Neural cell (in vitro differentiated cells): Measurements from ENCODE around the gene RAB34. TPM values are rescaled to one million over a fixed set of nuclear protein-coding genes. Genes with fewer than 3 reads are reported as not detected.

ENCODE experiments used
- H2AFZ ChIP-seq: fragments of 200-600, 300-800 bp; sonication (generic), shearing (Covaris generic); 2 replicates; pipeline ENCODE4 v1.6.0; 2014; ENCODE audit warnings: low read depth, mild to moderate bottlenecking, antibody characterized with exemption, low read length, moderate library complexity
- H3F3A ChIP-seq: fragments of 200-600 bp; shearing (Covaris generic); 2 replicates; pipeline ENCODE4 v1.6.1; 2016; ENCODE audit warnings: mild to moderate bottlenecking, moderate library complexity, mixed read lengths, antibody characterized with exemption, low read length; ENCODE audit not compliant: insufficient read depth, poor library complexity, severe bottlenecking
- H3K27ac ChIP-seq: fragments of 200-600, 300-800 bp; sonication (generic), shearing (Covaris generic); 2 replicates; pipeline ENCODE4 v1.5.1; 2014; ENCODE audit warnings: mild to moderate bottlenecking, low read length, moderate library complexity
- H3K27me3 ChIP-seq: fragments of 300-800, 200-600 bp; sonication (generic), shearing (Covaris generic); 2 replicates; pipeline ENCODE4 v1.6.0; 2014; ENCODE audit warnings: mild to moderate bottlenecking, low read depth, low read length, moderate library complexity; ENCODE audit not compliant: insufficient read depth
- H3K36me3 ChIP-seq: fragments of 300-800, 200-600 bp; sonication (generic), shearing (Covaris generic); 2 replicates; pipeline ENCODE4 v1.5.1; 2014; ENCODE audit warnings: mild to moderate bottlenecking, antibody characterized with exemption, low read length, moderate library complexity; ENCODE audit not compliant: insufficient read depth
- H3K4me2 ChIP-seq: fragments of 300-800, 200-600 bp; sonication (generic), shearing (Covaris generic); 2 replicates; pipeline ENCODE4 v1.6.0; 2014; ENCODE audit warnings: mild to moderate bottlenecking, low read length
- H3K4me3 ChIP-seq: fragments of 300-800, 200-600 bp; sonication (generic), shearing (Covaris generic); 2 replicates; pipeline ENCODE4 v1.5.1; 2014; ENCODE audit warnings: mild to moderate bottlenecking, low read length, moderate library complexity
- H3K79me2 ChIP-seq: fragments of 200-600 bp; shearing (Covaris generic); replicated peaks from 2 replicates; pipeline ENCODE4 v1.6.0; 2014; ENCODE audit warnings: mild to moderate bottlenecking, low read length, moderate library complexity; ENCODE audit not compliant: insufficient read depth
- H3K9ac ChIP-seq: fragments of 300-800, 200-600 bp; sonication (generic), shearing (Covaris generic); 2 replicates; pipeline ENCODE4 v1.6.1; 2016; ENCODE audit warnings: mild to moderate bottlenecking, low read length, mixed read lengths
- H3K9me2 ChIP-seq: fragments of 200-600 bp; shearing (Covaris generic); 2 replicates; pipeline ENCODE4 v1.6.1; 2016; ENCODE audit warnings: mild to moderate bottlenecking, low read length, mixed read lengths; ENCODE audit not compliant: insufficient read depth
- H3K9me3 ChIP-seq: fragments of 200-600, 300-800 bp; sonication (generic), shearing (Covaris generic); 2 replicates; pipeline ENCODE4 v1.6.1; 2016; ENCODE audit warnings: mild to moderate bottlenecking, mixed run types, low read length, moderate library complexity, mixed read lengths
- H4K20me1 ChIP-seq: fragments of 200-600 bp; shearing (Covaris generic); 2 replicates; pipeline ENCODE4 v1.6.1; 2016; ENCODE audit warnings: mild to moderate bottlenecking, mixed run types; ENCODE audit not compliant: insufficient read depth
- CTCF ChIP-seq: fragments of 450-650 bp; IDR thresholded peaks from 2 replicates; pipeline ENCODE4 v1.5.1; 2014; ENCODE audit warnings: antibody characterized with exemption, mild to moderate bottlenecking, moderate library complexity; ENCODE audit not compliant: poor library complexity, severe bottlenecking
- EP300 ChIP-seq: fragments of 450-650 bp; conservative IDR thresholded peaks from 2 replicates; pipeline ENCODE4 v1.6.1; 2014; ENCODE audit warnings: antibody characterized with exemption, mild to moderate bottlenecking, moderate library complexity; ENCODE audit not compliant: poor library complexity, severe bottlenecking
- EZH2 ChIP-seq: fragments of 200-600, 300-800 bp; shearing (Covaris generic), sonication (generic); IDR thresholded peaks from 2 replicates; pipeline ENCODE4 v1.6.1; 2014; ENCODE audit warnings: antibody characterized with exemption, low read length, borderline replicate concordance, mild to moderate bottlenecking; ENCODE audit not compliant: insufficient read depth, poor library complexity, severe bottlenecking
- MXI1 ChIP-seq: fragments of 450-650 bp; conservative IDR thresholded peaks from 2 replicates; pipeline ENCODE4 v1.6.1; 2014; ENCODE audit warnings: antibody characterized with exemption, mild to moderate bottlenecking; ENCODE audit not compliant: poor library complexity, severe bottlenecking
- POLR2AphosphoS5 ChIP-seq: IDR thresholded peaks from 2 replicates; pipeline ENCODE4 v1.6.1; 2012
- RAD21 ChIP-seq: fragments of 450-650 bp; conservative IDR thresholded peaks from 2 replicates; pipeline ENCODE4 v1.6.1; 2014; ENCODE audit warnings: antibody characterized with exemption, mild to moderate bottlenecking, moderate library complexity
- REST ChIP-seq: IDR thresholded peaks from 2 replicates; pipeline ENCODE4 v1.6.1; 2012; ENCODE audit warnings: borderline replicate concordance
- SMC3 ChIP-seq: fragments of 450-650 bp; conservative IDR thresholded peaks from 2 replicates; pipeline ENCODE4 v1.6.1; 2014; ENCODE audit warnings: antibody characterized with exemption, mild to moderate bottlenecking, moderate library complexity; ENCODE audit not compliant: poor library complexity
- TAF1 ChIP-seq: IDR thresholded peaks from 2 replicates; pipeline ENCODE4 v1.6.1; 2012; ENCODE audit warnings: low read depth
- polyA plus RNA-seq: library from polyadenylated mRNA; depleted of rRNA; stranded (reverse); fragments of >200 nt; gene quantifications from 2 replicates; pipeline ENCODE4 v1.2.3, GENCODE V29; 2014

RAB34 gene
- polyA plus RNA-seq, 1 donor from 2014 or later = 9.3 TPM

- Histone ChIP-seq H3K36me3 (no peaks in the 10 kb centered on the region), H3K9me2 (no peaks in the 10 kb centered on the region), H2AFZ (no peak within 1 kb of the TSS), H3K27ac (no peak within 1 kb of the TSS), H4K20me1 (no peaks in the 10 kb centered on the region), H3K9ac (peak within 1 kb of the TSS; percentile 42), H3K27me3 (peaks cover 4% of the 10 kb centered on the region), H3K4me2 (peak within 1 kb of the TSS; percentile 94), H3K79me2 (peaks cover 5% of the 10 kb centered on the region), H3F3A (no peaks in the 10 kb centered on the region), H3K4me3 (peak within 1 kb of the TSS; percentile 93), H3K9me3 (no peaks in the 10 kb centered on the region)
- TF ChIP-seq EZH2 (no peak), TAF1 (no peak), POLR2AphosphoS5 (no peak), SMC3 (no peak), MXI1 (no peak), CTCF (no peak), EP300 (no peak), REST (no peak), RAD21 (no peak)
Measured at GRCh38 chr17:28726226-28726626, 8.6 kb upstream of the RAB34 start, which contains the start of gene TLCD1. Gene TLCD1 (minus strand): TSS chr17:28726233. CDS start chr17:28726097, 136 bp downstream.

- H3K79me2 ChIP-seq = peaks cover 10% of the 10 kb centered on the region
- H3K9me2 ChIP-seq = no peaks in the 10 kb centered on the region
- no peaks in the 10 kb centered on the region for H3F3A ChIP-seq
- H3K27ac ChIP-seq = no peak overlapping the region
- no peak for TF ChIP-seq SMC3
- TF ChIP-seq EP300 = no peak
- no peak for TF ChIP-seq REST
- no peak for TF ChIP-seq RAD21
- no peak for TF ChIP-seq CTCF
- TF ChIP-seq MXI1 = peak; percentile 42
- TF ChIP-seq TAF1 = no peak
- H3K36me3 ChIP-seq = no peaks in the 10 kb centered on the region
- H4K20me1 ChIP-seq = no peaks in the 10 kb centered on the region
- peak overlapping the region; percentile 42 for H3K9ac ChIP-seq
- H3K4me3 ChIP-seq = peak overlapping the region; percentile 57
- no peak overlapping the region for H2AFZ ChIP-seq
- no peak overlapping the region for H3K4me2 ChIP-seq
- no peaks in the 10 kb centered on the region for H3K9me3 ChIP-seq
- peaks cover 4% of the 10 kb centered on the region for H3K27me3 ChIP-seq
Measured at GRCh38 chr17:28725660-28726225, 8.1 kb upstream of the RAB34 start.
